K562 (cell line): ENCODE results near the gene ACRV1. TPM values are rescaled to one million over a fixed set of nuclear protein-coding genes. Genes with fewer than 3 reads are reported as not detected.
A peak's percentile ranks its signal among the peaks of the same experiment; 100 is the strongest.

ENCODE experiments used
- KDM2B ChIP-seq: fragments of 250-450 bp; sonication (Bioruptor Pico); IDR thresholded peaks from 2 replicates; pipeline ENCODE4 v1.8.0; 2021; ENCODE audit warnings: mild to moderate bottlenecking, moderate library complexity
- MYBL2 ChIP-seq, 2 experiments: fragments of 450-650 bp in 1 of 2; sonication (generic) in 1 of 2; formaldehyde crosslinking in 1 of 2; IDR thresholded peaks; 2 replicates each; pipeline versions ENCODE4 v1.6.1 to v1.8.1; 2017 to 2022; ENCODE audit warnings: borderline replicate concordance in 1 of 2, inconsistent platforms in 1 of 2, low read depth in 1 of 2, mild to moderate bottlenecking in 1 of 2, missing genetic modification reagents in 1 of 2, moderate library complexity in 1 of 2
- RCOR1 ChIP-seq, 2 experiments: IDR thresholded peaks; 2 replicates each; pipeline ENCODE4 v1.6.1; 2012; ENCODE audit warnings: low read depth in 2 of 2, low read length in 2 of 2, borderline replicate concordance in 1 of 2, improper control_type of control experiment in 1 of 2
- SMARCB1 ChIP-seq: IDR thresholded peaks from 2 replicates; pipeline ENCODE4 v1.6.1; 2011; ENCODE audit warnings: improper control_type of control experiment, low read depth; ENCODE audit not compliant: insufficient read length
- ZNF165 ChIP-seq: fragments of 250-450 bp; sonication (Bioruptor Pico); IDR thresholded peaks from 2 replicates; pipeline ENCODE4 v1.4.0; 2020; ENCODE audit warnings: borderline replicate concordance
- ZNF253 ChIP-seq: fragments of 250-450 bp; sonication (Bioruptor Pico); conservative IDR thresholded peaks from 2 replicates; pipeline ENCODE4 v1.6.1; 2021; ENCODE audit warnings: mild to moderate bottlenecking
- polyA plus RNA-seq, 8 experiments: library from polyadenylated mRNA; depleted of rRNA in 4 of 8; stranded (reverse) in 5 of 8; unstranded in 3 of 8; fragments of >200 nt; fragmentation: Nextera tagmentation in 2 of 8; fragmentation: Illumina TruSeq in 1 of 8; extraction: Ambion mirVana in 2 of 8; extraction: Trizol in 1 of 8; gene quantifications; 2 replicates each; pipeline versions ENCODE4 v1.2.1 to v1.2.3, GENCODE V29; 2011 to 2014; ENCODE audit warnings: inconsistent platforms in 1 of 8, missing spikeins in 1 of 8
- total RNA-seq, 7 experiments: library from RNA; depleted of rRNA in 6 of 7; stranded (reverse); fragments of >200 nt in 6 of 7; fragmentation: Illumina TruSeq in 2 of 7; extraction: Trizol in 2 of 7; gene quantifications; 2 replicates each; pipeline versions ENCODE4 v1.2.1 to v1.2.3, GENCODE V29; 2011 to 2021; ENCODE audit warnings: low replicate concordance in 1 of 7
- TF ChIP-seq, protein P1 (sequence below), 2 experiments: IDR thresholded peaks; 2 replicates each; pipeline ENCODE4 v1.6.1; 2012; ENCODE audit warnings: improper control_type of control experiment in 2 of 2, low read depth in 2 of 2, low read length in 2 of 2, borderline replicate concordance in 1 of 2
- TF ChIP-seq, protein P2 (sequence below), 2 experiments: fragments of 450-650 bp; IDR thresholded peaks; 2 replicates each; pipeline ENCODE4 v1.6.1; 2016; ENCODE audit warnings: mild to moderate bottlenecking in 2 of 2, borderline replicate concordance in 1 of 2, low read depth in 1 of 2, moderate library complexity in 1 of 2

The ACRV1 gene
- total and polyA plus RNA-seq, 9 of the 15 experiments (the other 6 are each of a cell fraction or from before 2014, with no cell fraction given): 0.22 to 0.25 TPM; not detected in 7

DNA sequence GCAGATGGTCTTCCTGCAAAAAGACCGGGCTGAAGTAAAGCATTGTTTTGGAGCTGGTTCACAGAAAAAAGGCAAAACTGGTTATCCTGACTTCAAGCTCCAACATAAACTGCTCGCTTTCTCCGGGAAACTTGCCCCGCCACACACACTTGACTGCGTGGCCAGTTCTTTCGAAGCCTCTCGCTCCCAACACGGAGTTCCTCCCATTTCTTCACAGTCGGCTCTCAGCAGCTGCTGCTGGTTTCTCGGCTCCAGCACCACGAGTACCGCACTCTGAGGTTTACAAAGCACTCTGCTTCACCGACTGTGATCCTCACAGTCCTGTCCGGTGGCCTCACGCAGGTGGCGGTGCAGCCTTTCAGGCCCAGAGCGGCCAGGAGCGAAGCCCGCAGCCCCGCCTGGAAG lies 55.4 kb downstream of the ACRV1 start (continued):
- TF ChIP-seq, protein P1, sequence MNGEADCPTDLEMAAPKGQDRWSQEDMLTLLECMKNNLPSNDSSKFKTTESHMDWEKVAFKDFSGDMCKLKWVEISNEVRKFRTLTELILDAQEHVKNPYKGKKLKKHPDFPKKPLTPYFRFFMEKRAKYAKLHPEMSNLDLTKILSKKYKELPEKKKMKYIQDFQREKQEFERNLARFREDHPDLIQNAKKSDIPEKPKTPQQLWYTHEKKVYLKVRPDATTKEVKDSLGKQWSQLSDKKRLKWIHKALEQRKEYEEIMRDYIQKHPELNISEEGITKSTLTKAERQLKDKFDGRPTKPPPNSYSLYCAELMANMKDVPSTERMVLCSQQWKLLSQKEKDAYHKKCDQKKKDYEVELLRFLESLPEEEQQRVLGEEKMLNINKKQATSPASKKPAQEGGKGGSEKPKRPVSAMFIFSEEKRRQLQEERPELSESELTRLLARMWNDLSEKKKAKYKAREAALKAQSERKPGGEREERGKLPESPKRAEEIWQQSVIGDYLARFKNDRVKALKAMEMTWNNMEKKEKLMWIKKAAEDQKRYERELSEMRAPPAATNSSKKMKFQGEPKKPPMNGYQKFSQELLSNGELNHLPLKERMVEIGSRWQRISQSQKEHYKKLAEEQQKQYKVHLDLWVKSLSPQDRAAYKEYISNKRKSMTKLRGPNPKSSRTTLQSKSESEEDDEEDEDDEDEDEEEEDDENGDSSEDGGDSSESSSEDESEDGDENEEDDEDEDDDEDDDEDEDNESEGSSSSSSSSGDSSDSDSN (IDR thresholded peaks at IDR 0.05; ENCODE audit: borderline replicate concordance in 1 of 2, low read depth in 2 of 2, low read length in 2 of 2): 0 out of 4 replicates have a peak, but pooled peaks of 1 of the 2 experiments have one; percentile 87
- no peak for TF ChIP-seq RCOR1 (IDR thresholded peaks at IDR 0.05; ENCODE audit: borderline replicate concordance in 1 of 2, low read depth in 2 of 2, low read length in 2 of 2)
- TF ChIP-seq, protein P2, sequence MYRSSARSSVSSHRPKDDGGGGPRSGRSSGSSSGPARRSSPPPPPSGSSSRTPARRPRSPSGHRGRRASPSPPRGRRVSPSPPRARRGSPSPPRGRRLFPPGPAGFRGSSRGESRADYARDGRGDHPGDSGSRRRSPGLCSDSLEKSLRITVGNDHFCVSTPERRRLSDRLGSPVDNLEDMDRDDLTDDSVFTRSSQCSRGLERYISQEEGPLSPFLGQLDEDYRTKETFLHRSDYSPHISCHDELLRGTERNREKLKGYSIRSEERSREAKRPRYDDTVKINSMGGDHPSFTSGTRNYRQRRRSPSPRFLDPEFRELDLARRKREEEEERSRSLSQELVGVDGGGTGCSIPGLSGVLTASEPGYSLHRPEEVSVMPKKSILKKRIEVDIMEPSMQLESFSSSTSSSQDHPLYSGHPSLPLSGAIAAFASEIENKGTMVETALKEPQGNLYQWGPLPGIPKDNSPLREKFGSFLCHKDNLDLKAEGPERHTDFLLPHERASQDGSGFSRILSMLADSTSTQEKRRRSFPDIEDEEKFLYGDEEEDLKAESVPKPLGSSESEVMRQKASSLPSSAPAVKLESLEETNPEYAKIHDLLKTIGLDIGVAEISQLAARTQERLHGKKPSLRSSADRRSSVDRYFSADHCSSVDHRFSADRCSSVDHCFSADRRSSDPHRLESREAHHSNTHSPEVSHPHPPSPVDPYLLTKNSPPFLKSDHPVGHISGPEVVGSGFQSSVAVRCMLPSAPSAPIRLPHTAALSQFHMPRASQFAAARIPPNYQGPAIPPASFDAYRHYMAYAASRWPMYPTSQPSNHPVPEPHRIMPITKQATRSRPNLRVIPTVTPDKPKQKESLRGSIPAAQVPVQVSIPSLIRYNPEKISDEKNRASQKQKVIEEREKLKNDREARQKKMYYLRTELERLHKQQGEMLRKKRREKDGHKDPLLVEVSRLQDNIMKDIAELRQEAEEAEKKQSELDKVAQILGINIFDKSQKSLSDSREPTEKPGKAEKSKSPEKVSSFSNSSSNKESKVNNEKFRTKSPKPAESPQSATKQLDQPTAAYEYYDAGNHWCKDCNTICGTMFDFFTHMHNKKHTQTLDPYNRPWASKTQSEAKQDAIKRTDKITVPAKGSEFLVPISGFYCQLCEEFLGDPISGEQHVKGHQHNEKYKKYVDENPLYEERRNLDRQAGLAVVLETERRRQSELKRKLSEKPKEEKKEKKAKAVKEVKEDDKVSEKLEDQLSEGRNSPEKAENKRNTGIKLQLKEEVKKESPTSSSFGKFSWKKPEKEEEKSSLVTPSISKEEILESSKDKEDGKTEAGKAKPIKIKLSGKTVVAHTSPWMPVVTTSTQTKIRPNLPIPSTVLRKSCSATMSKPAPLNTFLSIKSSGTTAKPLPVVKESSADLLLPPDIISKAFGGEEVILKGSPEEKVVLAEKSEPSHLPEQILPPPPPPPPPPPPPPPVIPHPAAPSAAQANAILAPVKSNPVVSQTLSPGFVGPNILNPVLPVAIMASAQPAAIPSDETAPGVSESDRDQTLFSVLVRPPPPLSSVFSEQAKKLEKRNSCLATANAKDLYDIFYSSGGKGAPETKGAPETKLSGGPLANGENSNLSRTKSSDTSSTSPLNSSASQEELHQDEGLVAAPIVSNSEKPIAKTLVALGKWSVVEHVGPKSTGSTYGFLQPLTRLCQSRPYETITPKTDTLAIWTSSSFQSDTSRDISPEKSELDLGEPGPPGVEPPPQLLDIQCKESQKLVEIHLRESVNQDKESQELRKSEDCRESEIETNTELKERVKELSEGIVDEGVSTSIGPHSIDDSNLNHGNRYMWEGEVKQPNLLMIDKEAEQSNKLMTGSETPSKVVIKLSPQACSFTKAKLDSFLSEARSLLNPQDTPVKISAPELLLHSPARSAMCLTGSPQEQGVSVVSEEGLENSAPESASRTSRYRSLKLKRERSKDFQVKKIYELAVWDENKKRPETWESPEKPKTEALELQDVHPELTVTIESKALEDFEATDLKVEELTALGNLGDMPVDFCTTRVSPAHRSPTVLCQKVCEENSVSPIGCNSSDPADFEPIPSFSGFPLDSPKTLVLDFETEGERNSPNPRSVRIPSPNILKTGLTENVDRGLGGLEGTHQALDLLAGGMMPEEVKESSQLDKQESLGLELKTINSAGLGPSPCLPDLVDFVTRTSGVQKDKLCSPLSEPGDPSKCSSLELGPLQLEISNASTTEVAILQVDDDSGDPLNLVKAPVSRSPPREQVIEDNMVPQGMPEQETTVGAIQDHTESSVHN (IDR thresholded peaks at IDR 0.05; ENCODE audit: borderline replicate concordance in 1 of 2, low read depth in 1 of 2): no peak
- no peak for TF ChIP-seq MYBL2 (IDR thresholded peaks at IDR 0.05; ENCODE audit: low read depth)
- TF ChIP-seq MYBL2 (CRISPR knock-in tag; IDR thresholded peaks at IDR 0.05; ENCODE audit: borderline replicate concordance): no peak
- no peak for TF ChIP-seq ZNF165
- TF ChIP-seq SMARCB1: no peak
- TF ChIP-seq ZNF253: no peak
- no peak for TF ChIP-seq KDM2B
